SU-DHL-6 (cell line): ENCODE measurements around the gene PTPRH.

ENCODE experiments used
- EZH2phosphoT487 ChIP-seq: fragments of 200-600 bp; sonication (generic), shearing (Covaris generic); conservative IDR thresholded peaks from 2 replicates; pipeline ENCODE4 v1.6.1; 2018; ENCODE audit warnings: mild to moderate bottlenecking, antibody characterized with exemption, low read length, moderate library complexity, mixed read lengths
- TF ChIP-seq, protein P1 (sequence below): fragments of 200-600 bp; sonication (generic); IDR thresholded peaks from one replicate; pipeline ENCODE4 v1.5.1; 2017; ENCODE audit warnings: antibody characterized with exemption, mild to moderate bottlenecking, low read length, moderate library complexity; ENCODE audit not compliant: insufficient read depth, poor library complexity, severe bottlenecking

DNA sequence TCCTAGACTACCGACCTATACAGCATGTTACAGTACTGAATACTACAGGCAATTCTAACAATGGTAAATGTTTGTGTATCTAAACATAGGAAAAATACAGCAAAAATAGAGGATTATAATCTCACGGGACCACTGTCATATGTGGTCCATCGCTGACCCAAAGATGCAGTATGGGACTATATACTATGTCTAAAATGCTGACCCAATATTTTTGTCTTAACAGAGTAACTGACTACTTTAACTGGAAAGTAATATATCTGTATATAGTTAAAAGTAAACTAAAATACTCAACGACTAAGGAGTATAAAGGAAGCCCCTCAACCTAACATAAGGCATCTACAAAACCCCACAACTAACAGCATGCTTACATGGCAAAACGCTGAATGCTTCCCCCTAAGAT, 23.7 kb upstream of the PTPRH start:
- TF ChIP-seq, protein P1, sequence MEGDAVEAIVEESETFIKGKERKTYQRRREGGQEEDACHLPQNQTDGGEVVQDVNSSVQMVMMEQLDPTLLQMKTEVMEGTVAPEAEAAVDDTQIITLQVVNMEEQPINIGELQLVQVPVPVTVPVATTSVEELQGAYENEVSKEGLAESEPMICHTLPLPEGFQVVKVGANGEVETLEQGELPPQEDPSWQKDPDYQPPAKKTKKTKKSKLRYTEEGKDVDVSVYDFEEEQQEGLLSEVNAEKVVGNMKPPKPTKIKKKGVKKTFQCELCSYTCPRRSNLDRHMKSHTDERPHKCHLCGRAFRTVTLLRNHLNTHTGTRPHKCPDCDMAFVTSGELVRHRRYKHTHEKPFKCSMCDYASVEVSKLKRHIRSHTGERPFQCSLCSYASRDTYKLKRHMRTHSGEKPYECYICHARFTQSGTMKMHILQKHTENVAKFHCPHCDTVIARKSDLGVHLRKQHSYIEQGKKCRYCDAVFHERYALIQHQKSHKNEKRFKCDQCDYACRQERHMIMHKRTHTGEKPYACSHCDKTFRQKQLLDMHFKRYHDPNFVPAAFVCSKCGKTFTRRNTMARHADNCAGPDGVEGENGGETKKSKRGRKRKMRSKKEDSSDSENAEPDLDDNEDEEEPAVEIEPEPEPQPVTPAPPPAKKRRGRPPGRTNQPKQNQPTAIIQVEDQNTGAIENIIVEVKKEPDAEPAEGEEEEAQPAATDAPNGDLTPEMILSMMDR = no peak
- no peak for TF ChIP-seq EZH2phosphoT487
